H1 (cell line): Measurements from ENCODE around the gene TMEM225B. TPM values are rescaled to one million over a fixed set of nuclear protein-coding genes. Genes with fewer than 3 reads are reported as not detected.

Experiments used
- CBX8 ChIP-seq: fragments of 300-800, 300-1000 bp; sonication (generic); IDR thresholded peaks from 2 replicates; pipeline ENCODE4 v1.7.1; 2016; ENCODE audit warnings: low read depth, low read length, borderline replicate concordance
- CHD2 ChIP-seq: IDR thresholded peaks from 2 replicates; pipeline ENCODE4 v1.6.1; 2012; ENCODE audit warnings: low read length, improper control_type of control experiment
- FOSL1 ChIP-seq: IDR thresholded peaks from 2 replicates; pipeline ENCODE4 v1.6.1; 2011; ENCODE audit warnings: mild to moderate bottlenecking, low read depth, low read length, moderate library complexity; ENCODE audit not compliant: insufficient read depth
- POLR2A ChIP-seq, 2 experiments: IDR thresholded peaks; 1 replicate in 1 of 2; 2 replicates in 1 of 2; pipeline ENCODE4 v1.6.1; 2011; ENCODE audit warnings: low read depth in 2 of 2, low read length in 2 of 2, mild to moderate bottlenecking in 2 of 2; ENCODE audit errors: control extremely low read depth in 1 of 2
- TAF1 ChIP-seq: IDR thresholded peaks from 2 replicates; pipeline ENCODE4 v1.6.1; 2011; ENCODE audit warnings: mild to moderate bottlenecking, low read depth, low read length
- polyA plus RNA-seq, 7 experiments: library from polyadenylated mRNA; depleted of rRNA in 3 of 7; stranded (reverse) in 5 of 7; unstranded in 2 of 7; fragments of >200 nt in 5 of 7; fragments of 200-250 nt in 2 of 7; gene quantifications; 1 replicate in 5 of 7; 2 replicates in 1 of 7; 4 replicates in 1 of 7; pipeline versions ENCODE4 v1.2.1 to v1.2.3, GENCODE V29; 2011 to 2013; ENCODE audit warnings: missing spikeins in 2 of 7, mixed read lengths in 2 of 7
- total RNA-seq: library from RNA; stranded (reverse); fragmentation: NEBNext Ultra II Directional; extraction: Animal tissue kit (Norgen Biotek cat#: 25700); gene quantifications from 2 replicates; pipeline ENCODE4 v1.2.1, GENCODE V29; 2021
- TF ChIP-seq, protein P1 (sequence below): fragments of 300-600 bp; sonication (generic); IDR thresholded peaks from 2 replicates; pipeline ENCODE4 v1.7.1; 2012; ENCODE audit warnings: low read length, moderate library complexity, mild to moderate bottlenecking, inconsistent platforms; ENCODE audit not compliant: insufficient replicate concordance

TMEM225B gene
- total and polyA plus RNA-seq, 2 of the 8 experiments (the other 6 are each of a cell fraction or from before 2014, with no cell fraction given) = 0.68 TPM; not detected in 1

DNA sequence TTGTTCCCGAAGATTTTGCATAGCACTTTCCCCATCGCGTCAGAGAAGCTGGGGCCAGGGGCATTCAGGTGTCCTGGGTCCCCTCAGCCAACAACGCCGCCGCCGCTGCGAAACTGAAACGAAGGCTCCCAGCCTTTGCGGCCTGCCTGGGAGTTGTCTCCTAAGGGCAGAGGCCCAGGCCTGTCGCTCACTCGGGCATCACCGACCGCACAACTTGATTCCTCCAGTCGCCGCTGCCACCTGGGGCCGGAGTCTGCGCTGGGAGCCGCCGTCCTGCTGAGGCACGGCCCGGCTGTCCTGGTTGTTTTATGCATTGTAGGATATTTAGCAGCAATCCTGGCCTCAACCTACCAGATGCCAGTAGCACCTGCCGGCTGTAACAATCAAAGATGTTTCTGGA lies 40.7 kb downstream of the TMEM225B start (continued):
- TF ChIP-seq FOSL1 (no peak), TAF1 (no peak), CHD2 (no peak), POLR2A (IDR thresholded peaks at IDR 0.05; ENCODE audit: control extremely low read depth in 1 of 2, low read depth in 2 of 2, low read length in 2 of 2) (no peak), CBX8 (no peak)
- TF ChIP-seq, protein P1, sequence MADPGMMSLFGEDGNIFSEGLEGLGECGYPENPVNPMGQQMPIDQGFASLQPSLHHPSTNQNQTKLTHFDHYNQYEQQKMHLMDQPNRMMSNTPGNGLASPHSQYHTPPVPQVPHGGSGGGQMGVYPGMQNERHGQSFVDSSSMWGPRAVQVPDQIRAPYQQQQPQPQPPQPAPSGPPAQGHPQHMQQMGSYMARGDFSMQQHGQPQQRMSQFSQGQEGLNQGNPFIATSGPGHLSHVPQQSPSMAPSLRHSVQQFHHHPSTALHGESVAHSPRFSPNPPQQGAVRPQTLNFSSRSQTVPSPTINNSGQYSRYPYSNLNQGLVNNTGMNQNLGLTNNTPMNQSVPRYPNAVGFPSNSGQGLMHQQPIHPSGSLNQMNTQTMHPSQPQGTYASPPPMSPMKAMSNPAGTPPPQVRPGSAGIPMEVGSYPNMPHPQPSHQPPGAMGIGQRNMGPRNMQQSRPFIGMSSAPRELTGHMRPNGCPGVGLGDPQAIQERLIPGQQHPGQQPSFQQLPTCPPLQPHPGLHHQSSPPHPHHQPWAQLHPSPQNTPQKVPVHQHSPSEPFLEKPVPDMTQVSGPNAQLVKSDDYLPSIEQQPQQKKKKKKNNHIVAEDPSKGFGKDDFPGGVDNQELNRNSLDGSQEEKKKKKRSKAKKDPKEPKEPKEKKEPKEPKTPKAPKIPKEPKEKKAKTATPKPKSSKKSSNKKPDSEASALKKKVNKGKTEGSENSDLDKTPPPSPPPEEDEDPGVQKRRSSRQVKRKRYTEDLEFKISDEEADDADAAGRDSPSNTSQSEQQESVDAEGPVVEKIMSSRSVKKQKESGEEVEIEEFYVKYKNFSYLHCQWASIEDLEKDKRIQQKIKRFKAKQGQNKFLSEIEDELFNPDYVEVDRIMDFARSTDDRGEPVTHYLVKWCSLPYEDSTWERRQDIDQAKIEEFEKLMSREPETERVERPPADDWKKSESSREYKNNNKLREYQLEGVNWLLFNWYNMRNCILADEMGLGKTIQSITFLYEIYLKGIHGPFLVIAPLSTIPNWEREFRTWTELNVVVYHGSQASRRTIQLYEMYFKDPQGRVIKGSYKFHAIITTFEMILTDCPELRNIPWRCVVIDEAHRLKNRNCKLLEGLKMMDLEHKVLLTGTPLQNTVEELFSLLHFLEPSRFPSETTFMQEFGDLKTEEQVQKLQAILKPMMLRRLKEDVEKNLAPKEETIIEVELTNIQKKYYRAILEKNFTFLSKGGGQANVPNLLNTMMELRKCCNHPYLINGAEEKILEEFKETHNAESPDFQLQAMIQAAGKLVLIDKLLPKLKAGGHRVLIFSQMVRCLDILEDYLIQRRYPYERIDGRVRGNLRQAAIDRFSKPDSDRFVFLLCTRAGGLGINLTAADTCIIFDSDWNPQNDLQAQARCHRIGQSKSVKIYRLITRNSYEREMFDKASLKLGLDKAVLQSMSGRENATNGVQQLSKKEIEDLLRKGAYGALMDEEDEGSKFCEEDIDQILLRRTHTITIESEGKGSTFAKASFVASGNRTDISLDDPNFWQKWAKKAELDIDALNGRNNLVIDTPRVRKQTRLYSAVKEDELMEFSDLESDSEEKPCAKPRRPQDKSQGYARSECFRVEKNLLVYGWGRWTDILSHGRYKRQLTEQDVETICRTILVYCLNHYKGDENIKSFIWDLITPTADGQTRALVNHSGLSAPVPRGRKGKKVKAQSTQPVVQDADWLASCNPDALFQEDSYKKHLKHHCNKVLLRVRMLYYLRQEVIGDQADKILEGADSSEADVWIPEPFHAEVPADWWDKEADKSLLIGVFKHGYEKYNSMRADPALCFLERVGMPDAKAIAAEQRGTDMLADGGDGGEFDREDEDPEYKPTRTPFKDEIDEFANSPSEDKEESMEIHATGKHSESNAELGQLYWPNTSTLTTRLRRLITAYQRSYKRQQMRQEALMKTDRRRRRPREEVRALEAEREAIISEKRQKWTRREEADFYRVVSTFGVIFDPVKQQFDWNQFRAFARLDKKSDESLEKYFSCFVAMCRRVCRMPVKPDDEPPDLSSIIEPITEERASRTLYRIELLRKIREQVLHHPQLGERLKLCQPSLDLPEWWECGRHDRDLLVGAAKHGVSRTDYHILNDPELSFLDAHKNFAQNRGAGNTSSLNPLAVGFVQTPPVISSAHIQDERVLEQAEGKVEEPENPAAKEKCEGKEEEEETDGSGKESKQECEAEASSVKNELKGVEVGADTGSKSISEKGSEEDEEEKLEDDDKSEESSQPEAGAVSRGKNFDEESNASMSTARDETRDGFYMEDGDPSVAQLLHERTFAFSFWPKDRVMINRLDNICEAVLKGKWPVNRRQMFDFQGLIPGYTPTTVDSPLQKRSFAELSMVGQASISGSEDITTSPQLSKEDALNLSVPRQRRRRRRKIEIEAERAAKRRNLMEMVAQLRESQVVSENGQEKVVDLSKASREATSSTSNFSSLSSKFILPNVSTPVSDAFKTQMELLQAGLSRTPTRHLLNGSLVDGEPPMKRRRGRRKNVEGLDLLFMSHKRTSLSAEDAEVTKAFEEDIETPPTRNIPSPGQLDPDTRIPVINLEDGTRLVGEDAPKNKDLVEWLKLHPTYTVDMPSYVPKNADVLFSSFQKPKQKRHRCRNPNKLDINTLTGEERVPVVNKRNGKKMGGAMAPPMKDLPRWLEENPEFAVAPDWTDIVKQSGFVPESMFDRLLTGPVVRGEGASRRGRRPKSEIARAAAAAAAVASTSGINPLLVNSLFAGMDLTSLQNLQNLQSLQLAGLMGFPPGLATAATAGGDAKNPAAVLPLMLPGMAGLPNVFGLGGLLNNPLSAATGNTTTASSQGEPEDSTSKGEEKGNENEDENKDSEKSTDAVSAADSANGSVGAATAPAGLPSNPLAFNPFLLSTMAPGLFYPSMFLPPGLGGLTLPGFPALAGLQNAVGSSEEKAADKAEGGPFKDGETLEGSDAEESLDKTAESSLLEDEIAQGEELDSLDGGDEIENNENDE = no peak
